NB4 (cell line): ENCODE measurements around the gene STAT5B.

Source experiments
- CTCF ChIP-seq: IDR thresholded peaks from one replicate; pipeline ENCODE4 v1.5.1; 2012; ENCODE audit warnings: low read depth, low read length
- MAX ChIP-seq: IDR thresholded peaks from 2 replicates; pipeline ENCODE4 v1.6.1; 2011; ENCODE audit warnings: low read depth, low read length
- POLR2A ChIP-seq: IDR thresholded peaks from 2 replicates; pipeline ENCODE4 v1.6.1; 2011; ENCODE audit warnings: mild to moderate bottlenecking; ENCODE audit not compliant: insufficient read length; ENCODE audit errors: extremely low read depth

- TF ChIP-seq POLR2A = no peak
- TF ChIP-seq CTCF = no peak
- TF ChIP-seq MAX = no peak
These were observed 86.6 kb downstream of the STAT5B start for GRCh38 chr17:42189651-42189965.
